K562 (cell line): Measurements from ENCODE around the gene SLC5A3. TPM values are rescaled to one million over a fixed set of nuclear protein-coding genes. Genes with fewer than 3 reads are reported as not detected.
A peak's percentile ranks its signal among the peaks of the same experiment; 100 is the strongest.

Experiments
- ATAC-seq: fragments of 200-7000 bp; cut with Tn5 transposase; 3 replicates; pipeline ENCODE4 v1.9.1; 2020; ENCODE audit warnings: moderate library complexity
- BruUV-seq: library from RNA; stranded (reverse); fragments of 400-500 nt; replicated peaks from 2 replicates; lab custom pipeline; 2021; lab: Mats Ljungman, UMichigan
- CTCF ChIA-PET: fragments of 300-600 bp; formaldehyde crosslinking; extraction: SDS; loops from one replicate; lab custom pipeline; 2021; ENCODE audit warnings: low intra/inter-chr PET ratio; lab: Yijun Ruan, JAX
- POLR2A ChIA-PET: fragments of 300-600, 350-650 bp; sonication (Branson Sonifier 250); formaldehyde crosslinking; extraction: SDS; loops from one replicate; lab custom pipeline; 2021; ENCODE audit warnings: antibody characterized with exemption, inconsistent platforms; lab: Yijun Ruan, JAX
- DNase-seq, 4 experiments: peaks; one replicate each; pipeline versions ENCODE4 v3.0.0 to v3.0.0-alpha.2; 2011 to 2018; ENCODE audit warnings: low spot score in 3 of 4, mixed read lengths in 3 of 4; ENCODE audit errors: extremely low read depth in 1 of 4
- FAIRE-seq: peaks from 2 replicates; lab custom pipeline; 2011; peaks lifted over from hg19 to GRCh38; lab: Jason Lieb, UNC
- H2AFZ ChIP-seq: 2 replicates; pipeline ENCODE4 v1.6.0; 2011; ENCODE audit warnings: low read depth, low read length, control low read depth, inconsistent platforms
- H3K27ac ChIP-seq: fragments of 200-600 bp; 3 replicates; pipeline ENCODE4 v1.8.0; 2011; ENCODE audit warnings: low read depth, mild to moderate bottlenecking, control low read depth, inconsistent platforms, low read length, moderate library complexity, mixed read lengths; ENCODE audit errors: extremely low read depth
- H3K27me3 ChIP-seq, 2 experiments: fragments of 300-600 bp in 1 of 2; 2 replicates in 1 of 2; 3 replicates in 1 of 2; pipeline versions ENCODE4 v1.6.0 to v1.8.0; 2011; ENCODE audit warnings: inconsistent platforms in 2 of 2, low read length in 2 of 2, mild to moderate bottlenecking in 1 of 2, mixed read lengths in 1 of 2, moderate library complexity in 1 of 2; ENCODE audit not compliant: control insufficient read depth in 2 of 2, insufficient read depth in 2 of 2
- H3K36me3 ChIP-seq: fragments of 300-600 bp; 3 replicates; pipeline ENCODE4 v1.8.0; 2011; ENCODE audit warnings: mild to moderate bottlenecking, low read length, inconsistent platforms; ENCODE audit not compliant: control insufficient read depth, insufficient read depth
- H3K4me1 ChIP-seq, 2 experiments: fragments of 200-600 bp in 1 of 2; replicated peaks in 1 of 2; 2 replicates in 1 of 2; 3 replicates in 1 of 2; pipeline versions ENCODE4 v1.5.1 to v1.8.0; 2011; ENCODE audit warnings: inconsistent platforms in 2 of 2, low read length in 2 of 2, mild to moderate bottlenecking in 1 of 2, mixed read lengths in 1 of 2, moderate library complexity in 1 of 2; ENCODE audit not compliant: control insufficient read depth in 2 of 2, insufficient read depth in 2 of 2
- H3K4me2 ChIP-seq: 2 replicates; pipeline ENCODE4 v1.6.1; 2011; ENCODE audit warnings: low read length, control low read depth, inconsistent platforms, mixed read lengths; ENCODE audit not compliant: insufficient read depth
- H3K4me3 ChIP-seq: fragments of 200-600 bp; sonication (generic), shearing (Covaris generic); 2 replicates; pipeline ENCODE4 v1.5.1; 2016; ENCODE audit warnings: control low read depth, inconsistent platforms
- H3K79me2 ChIP-seq: fragments of 200-600 bp; 3 replicates; pipeline ENCODE4 v1.8.0; 2011; ENCODE audit warnings: low read length, inconsistent platforms; ENCODE audit not compliant: control insufficient read depth, insufficient read depth
- H3K9ac ChIP-seq, 2 experiments: 2 replicates each; pipeline versions ENCODE4 v1.6.0 to v1.6.1; 2011; ENCODE audit warnings: low read depth in 2 of 2, low read length in 2 of 2, control low read depth in 1 of 2, inconsistent platforms in 1 of 2, mild to moderate bottlenecking in 1 of 2, mixed read lengths in 1 of 2; ENCODE audit not compliant: insufficient read depth in 1 of 2
- H3K9me1 ChIP-seq: one replicate; pipeline ENCODE4 v1.6.0; 2011; ENCODE audit warnings: inconsistent platforms, mild to moderate bottlenecking, low read length, moderate library complexity; ENCODE audit not compliant: control insufficient read depth, insufficient read depth
- H3K9me3 ChIP-seq: replicated peaks from 2 replicates; pipeline ENCODE4 v1.5.1; 2011; ENCODE audit warnings: low read depth, low read length, inconsistent platforms; ENCODE audit not compliant: control insufficient read depth, insufficient read depth
- H4K20me1 ChIP-seq: replicated peaks from 2 replicates; pipeline ENCODE4 v1.6.1; 2011; ENCODE audit warnings: low read length, inconsistent platforms, mixed read lengths; ENCODE audit not compliant: control insufficient read depth, insufficient read depth
- FOXA3 ChIP-seq, 2 experiments: fragments of 450-650 bp in 1 of 2; sonication (generic) in 1 of 2; formaldehyde crosslinking; IDR thresholded peaks in 1 of 2; conservative IDR thresholded peaks in 1 of 2; 2 replicates each; pipeline versions ENCODE4 v1.4.0 to v1.8.0; 2020 to 2022; ENCODE audit warnings: mild to moderate bottlenecking in 2 of 2, missing genetic modification reagents in 1 of 2
- HDAC2 ChIP-seq: fragments of 450-650 bp; IDR thresholded peaks from 2 replicates; pipeline ENCODE4 v1.6.1; 2016; ENCODE audit warnings: mild to moderate bottlenecking
- SMARCA4 ChIP-seq: fragments of 450-650 bp; IDR thresholded peaks from 2 replicates; pipeline ENCODE4 v1.6.1; 2016
- WGBS: fragments of 100-300 bp; shearing (Covaris generic); methylation state at CpG from one replicate; pipeline ENCODE4 v1.1.6; 2016; ENCODE audit warnings: low coverage, mixed read lengths; ENCODE audit not compliant: insufficient coverage; ENCODE audit errors: missing lambda C conversion rate; 5-methylcytosine and 5-hydroxymethylcytosine counted together
- in situ Hi-C: fragments of 300-500 bp; cut with MboI; formaldehyde crosslinking; loops from 4 replicates; pipeline ENCODE4 v1.15.0; 2018; ENCODE audit warnings: inconsistent platforms, mixed read lengths
- intact Hi-C: fragments of 100-400 bp; cut with micrococcal nuclease; formaldehyde crosslinking; loops from 2 replicates; pipeline ENCODE4 v1.14.2; 2022
- polyA plus RNA-seq, 8 experiments: library from polyadenylated mRNA; depleted of rRNA in 4 of 8; stranded (reverse) in 5 of 8; unstranded in 3 of 8; fragments of >200 nt; fragmentation: Nextera tagmentation in 2 of 8; fragmentation: Illumina TruSeq in 1 of 8; extraction: Ambion mirVana in 2 of 8; extraction: Trizol in 1 of 8; gene quantifications; 2 replicates each; pipeline versions ENCODE4 v1.2.1 to v1.2.3, GENCODE V29; 2011 to 2014; ENCODE audit warnings: inconsistent platforms in 1 of 8, missing spikeins in 1 of 8
- total RNA-seq, 7 experiments: library from RNA; depleted of rRNA in 6 of 7; stranded (reverse); fragments of >200 nt in 6 of 7; fragmentation: Illumina TruSeq in 2 of 7; extraction: Trizol in 2 of 7; gene quantifications; 2 replicates each; pipeline versions ENCODE4 v1.2.1 to v1.2.3, GENCODE V29; 2011 to 2021; ENCODE audit warnings: low replicate concordance in 1 of 7

SLC5A3 gene
- total and polyA plus RNA-seq, 9 of the 15 experiments (the other 6 are each of a cell fraction or from before 2014, with no cell fraction given), result 2.9 to 20.6 (median 9.0) TPM

DNA sequence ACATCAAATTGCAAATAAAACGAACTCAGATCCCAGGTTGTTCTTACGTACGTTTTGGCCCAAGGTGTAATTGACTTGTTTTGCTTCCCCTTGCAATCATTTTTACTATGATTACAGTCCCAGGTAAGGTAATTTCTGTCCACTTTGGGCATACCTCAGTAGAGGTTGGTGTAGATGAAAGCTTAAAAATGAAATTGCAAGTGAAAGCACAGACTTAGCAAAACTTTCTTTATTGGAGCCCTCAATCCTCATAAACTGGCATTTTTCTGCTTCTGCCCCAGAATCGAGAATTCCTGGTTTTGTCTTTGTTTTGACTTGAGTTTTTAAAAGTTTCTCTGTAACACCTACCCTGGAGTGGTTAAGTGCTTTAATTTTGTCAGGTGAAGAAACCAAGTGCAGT, 9.4 kb downstream of the SLC5A3 start:
- Histone ChIP-seq H3K9me3 (no peaks in the 10 kb centered on the region), H3K27ac (no peak overlapping the region), H3K4me3 (no peak overlapping the region), H3K36me3 (peaks cover 59% of the 10 kb centered on the region)
- no TSS peak for BruUV-seq
- POLR2A ChIA-PET, result interaction anchor here (1.4 to 2.8 kb wide), 3 partner anchors 8 to 13 kb away, joined by 4 to 12 read pairs (median 4); no protein-coding TSS in a partner anchor
- 0 out of 2 replicates have a peak, but pooled peaks have one; percentile 17 for TF ChIP-seq SMARCA4
- TF ChIP-seq HDAC2, result no peak
- TF ChIP-seq, all 486 proteins: peak for 1
- DNase-seq, result no peak
- 44% methylated on average over 4 of the region's 4 CpGs for WGBS
- Histone ChIP-seq H3K4me2 (no peak overlapping the region), H2AFZ (no peak overlapping the region), H3K9me1 (no peaks in the 10 kb centered on the region), H3K4me1 (peaks cover 8 to 34% of the 10 kb centered on the region in 2 experiments; a peak in 4 of 5 replicates), H3K79me2 (peaks cover 95% of the 10 kb centered on the region), H4K20me1 (peaks cover 6% of the 10 kb centered on the region; the same call in 1 of the 2 replicates), H3K27me3 (no peaks in the 10 kb centered on the region), H3K9ac (no peak overlapping the region)
- in situ Hi-C loops, result no loop called here
- intact Hi-C loops, result no loop called here
- FAIRE-seq, result no peak
- CTCF ChIA-PET, result no interaction called here
- no peak for ATAC-seq

DNA sequence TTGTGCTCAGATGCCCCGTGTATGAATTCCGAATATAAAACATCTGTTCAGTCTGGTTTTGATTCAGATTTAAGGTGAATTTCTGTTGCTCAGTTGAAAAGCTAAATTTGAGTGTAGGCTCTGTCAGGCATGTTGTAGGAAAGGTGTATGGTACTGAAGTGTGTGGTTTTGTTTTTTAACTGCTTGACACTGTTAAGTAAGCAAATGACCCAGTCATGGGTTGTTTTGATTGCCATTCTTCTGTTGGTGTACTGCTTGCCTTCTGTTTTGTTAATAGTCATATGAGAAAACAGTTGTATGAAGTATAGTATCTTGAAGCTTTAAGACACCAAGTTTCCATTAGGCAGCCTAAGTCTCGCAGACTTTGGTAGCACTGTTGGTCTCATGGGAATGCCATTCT, 10.0 kb downstream of the SLC5A3 start:
- peaks cover 8 to 34% of the 10 kb centered on the region in 2 experiments; a peak in 4 of 5 replicates for H3K4me1 ChIP-seq
- H3K4me3 ChIP-seq, result no peak overlapping the region
- H3K36me3 ChIP-seq, result peaks cover 54% of the 10 kb centered on the region
- no peak for ATAC-seq
- H3K27ac ChIP-seq, result no peak overlapping the region
- H2AFZ ChIP-seq, result no peak overlapping the region
- H3K27me3 ChIP-seq, result no peaks in the 10 kb centered on the region
- H3K4me2 ChIP-seq, result no peak overlapping the region
- intact Hi-C loops, result no loop called here
- no TSS peak for BruUV-seq
- in situ Hi-C loops, result no loop called here
- TF ChIP-seq FOXA3 (CRISPR knock-in tag; conservative IDR thresholded peaks at IDR 0.05 in 1 of 2, IDR thresholded peaks at IDR 0.05 in 1 of 2), result no peak
- 83% methylated on average over 3 of the region's 3 CpGs for WGBS
- no peak for DNase-seq
- H3K79me2 ChIP-seq, result peaks cover 95% of the 10 kb centered on the region
- ChIA-PET POLR2A (interaction anchor here (0.8 to 2.8 kb wide), 3 partner anchors 9 to 19 kb away, joined by 3 to 12 read pairs (median 4); no protein-coding TSS in a partner anchor), CTCF (no interaction called here)
- no peaks in the 10 kb centered on the region for H3K9me1 ChIP-seq
- H3K9me3 ChIP-seq, result no peaks in the 10 kb centered on the region
- H3K9ac ChIP-seq, result no peak overlapping the region
- FAIRE-seq, result no peak
- H4K20me1 ChIP-seq, result peaks cover 6% of the 10 kb centered on the region; the same call in 1 of the 2 replicates
